A673 (cell line): ENCODE results near the gene MOCOS. TPM values are rescaled to one million over a fixed set of nuclear protein-coding genes. Genes with fewer than 3 reads are reported as not detected.
"Not testable (repeated sequence)": the region's sequence is repeated elsewhere in the genome, so short reads cannot be mapped to it uniquely, and the experiment has no call there.

Experiments
- BruUV-seq: library from RNA; stranded (reverse); fragments of 400-500 nt; replicated peaks from 2 replicates; lab custom pipeline; 2021; lab: Mats Ljungman, UMichigan
- CTCF ChIA-PET: fragments of 300-600 bp; sonication (Branson Sonifier 250); formaldehyde crosslinking; loops from one replicate; lab custom pipeline; 2022; ENCODE audit warnings: antibody characterized with exemption; lab: Charles Lee
- POLR2A ChIA-PET: fragments of 300-600 bp; sonication (Branson Sonifier 250); formaldehyde crosslinking; loops from one replicate; lab custom pipeline; 2022; ENCODE audit warnings: antibody characterized with exemption; ENCODE audit not compliant: low non-redundant PET; lab: Charles Lee
- DNase-seq: peaks from one replicate; pipeline ENCODE4 v3.0.0-alpha.2; 2015; ENCODE audit warnings: low spot score
- H3K27ac ChIP-seq: fragments of 200-600 bp; sonication (generic); 2 replicates; pipeline ENCODE4 v1.5.1; 2016; ENCODE audit warnings: mixed run types, low read depth, mild to moderate bottlenecking, mixed read lengths, antibody characterized with exemption, low read length; ENCODE audit not compliant: poor library complexity, severe bottlenecking
- H3K27me3 ChIP-seq: fragments of 200-600 bp; sonication (generic); replicated peaks from 2 replicates; pipeline ENCODE4 v1.6.1; 2017; ENCODE audit warnings: mixed run types, low read depth, mild to moderate bottlenecking, mixed read lengths, antibody characterized with exemption, low read length; ENCODE audit not compliant: insufficient read depth, poor library complexity
- H3K36me3 ChIP-seq: fragments of 200-600 bp; sonication (generic); 2 replicates; pipeline ENCODE4 v1.6.1; 2016; ENCODE audit warnings: mixed run types, mild to moderate bottlenecking, mixed read lengths, antibody characterized with exemption, low read length; ENCODE audit not compliant: insufficient read depth, poor library complexity, severe bottlenecking
- H3K4me1 ChIP-seq: fragments of 200-600 bp; sonication (generic); 2 replicates; pipeline ENCODE4 v1.6.1; 2017; ENCODE audit warnings: mixed run types, mild to moderate bottlenecking, mixed read lengths, antibody characterized with exemption, low read length; ENCODE audit not compliant: insufficient read depth, poor library complexity, severe bottlenecking
- H3K4me3 ChIP-seq: fragments of 200-600 bp; sonication (generic); 2 replicates; pipeline ENCODE4 v1.5.1; 2016; ENCODE audit warnings: low read depth, mixed run types, mild to moderate bottlenecking, mixed read lengths, low read length; ENCODE audit not compliant: poor library complexity, severe bottlenecking
- H3K9me3 ChIP-seq: fragments of 200-600 bp; sonication (generic); 2 replicates; pipeline ENCODE4 v1.6.1; 2016; ENCODE audit warnings: mixed run types, low read depth, mild to moderate bottlenecking, mixed read lengths, antibody characterized with exemption, low read length; ENCODE audit not compliant: poor library complexity, severe bottlenecking
- EZH2 ChIP-seq: fragments of 200-600 bp; sonication (generic); IDR thresholded peaks from 2 replicates; pipeline ENCODE4 v1.6.1; 2017; ENCODE audit warnings: borderline replicate concordance, low read depth, mild to moderate bottlenecking, mixed read lengths, antibody characterized with exemption, low read length; ENCODE audit not compliant: poor library complexity, severe bottlenecking
- intact Hi-C: fragments of 100-400 bp; cut with micrococcal nuclease; formaldehyde crosslinking; loops from one replicate; pipeline ENCODE4 v1.10.0; 2022; ENCODE audit not compliant: unreplicated experiment
- total RNA-seq: library from RNA; stranded (reverse); gene quantifications from 2 replicates; pipeline ENCODE4 v1.2.3, GENCODE V29; 2021
- TF ChIP-seq, protein P1 (sequence below): fragments of 300-800, 200-600 bp; sonication (generic); conservative IDR thresholded peaks from 2 replicates; pipeline ENCODE4 v1.5.1; 2017; ENCODE audit warnings: low read depth, mild to moderate bottlenecking, antibody characterized with exemption, low read length, moderate library complexity, mixed read lengths

The MOCOS gene
- total RNA-seq, 1 experiment from 2014 or later = not detected

DNA sequence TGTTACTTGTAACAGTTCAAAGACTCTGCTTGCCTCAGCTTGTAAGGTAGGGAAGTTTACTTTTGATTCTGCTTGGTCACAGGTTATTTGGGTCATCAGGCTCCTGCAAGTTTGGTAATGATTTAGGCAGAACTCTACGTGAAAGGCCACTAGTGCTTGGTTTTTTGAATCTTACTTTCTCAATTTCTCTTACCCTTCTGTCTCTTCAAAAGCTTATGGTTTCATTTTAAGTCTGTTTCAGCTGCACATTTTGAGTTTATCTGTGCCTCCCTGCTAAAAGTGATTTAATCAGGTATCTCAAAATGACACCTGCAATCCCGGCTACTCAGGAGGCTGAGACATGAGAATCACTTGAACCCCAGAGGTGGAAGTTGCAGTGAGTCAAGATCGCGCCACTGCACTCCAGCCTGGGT, 26.3 kb upstream of the MOCOS start:
- intact Hi-C loops = no loop called here
- H3K36me3 ChIP-seq = peaks cover 74% of the 10 kb centered on the region
- POLR2A ChIA-PET = no interaction called here
- H3K4me3 ChIP-seq = no peak overlapping the region
- no peaks in the 10 kb centered on the region for H3K9me3 ChIP-seq
- H3K27me3 ChIP-seq = no peaks in the 10 kb centered on the region
- DNase-seq = no peak
- no peak overlapping the region for H3K27ac ChIP-seq
- no TSS peak for BruUV-seq
- CTCF ChIA-PET = no interaction called here
- no peaks in the 10 kb centered on the region for H3K4me1 ChIP-seq
- TF ChIP-seq, protein P1, sequence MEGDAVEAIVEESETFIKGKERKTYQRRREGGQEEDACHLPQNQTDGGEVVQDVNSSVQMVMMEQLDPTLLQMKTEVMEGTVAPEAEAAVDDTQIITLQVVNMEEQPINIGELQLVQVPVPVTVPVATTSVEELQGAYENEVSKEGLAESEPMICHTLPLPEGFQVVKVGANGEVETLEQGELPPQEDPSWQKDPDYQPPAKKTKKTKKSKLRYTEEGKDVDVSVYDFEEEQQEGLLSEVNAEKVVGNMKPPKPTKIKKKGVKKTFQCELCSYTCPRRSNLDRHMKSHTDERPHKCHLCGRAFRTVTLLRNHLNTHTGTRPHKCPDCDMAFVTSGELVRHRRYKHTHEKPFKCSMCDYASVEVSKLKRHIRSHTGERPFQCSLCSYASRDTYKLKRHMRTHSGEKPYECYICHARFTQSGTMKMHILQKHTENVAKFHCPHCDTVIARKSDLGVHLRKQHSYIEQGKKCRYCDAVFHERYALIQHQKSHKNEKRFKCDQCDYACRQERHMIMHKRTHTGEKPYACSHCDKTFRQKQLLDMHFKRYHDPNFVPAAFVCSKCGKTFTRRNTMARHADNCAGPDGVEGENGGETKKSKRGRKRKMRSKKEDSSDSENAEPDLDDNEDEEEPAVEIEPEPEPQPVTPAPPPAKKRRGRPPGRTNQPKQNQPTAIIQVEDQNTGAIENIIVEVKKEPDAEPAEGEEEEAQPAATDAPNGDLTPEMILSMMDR = no peak
- no peak for TF ChIP-seq EZH2

DNA sequence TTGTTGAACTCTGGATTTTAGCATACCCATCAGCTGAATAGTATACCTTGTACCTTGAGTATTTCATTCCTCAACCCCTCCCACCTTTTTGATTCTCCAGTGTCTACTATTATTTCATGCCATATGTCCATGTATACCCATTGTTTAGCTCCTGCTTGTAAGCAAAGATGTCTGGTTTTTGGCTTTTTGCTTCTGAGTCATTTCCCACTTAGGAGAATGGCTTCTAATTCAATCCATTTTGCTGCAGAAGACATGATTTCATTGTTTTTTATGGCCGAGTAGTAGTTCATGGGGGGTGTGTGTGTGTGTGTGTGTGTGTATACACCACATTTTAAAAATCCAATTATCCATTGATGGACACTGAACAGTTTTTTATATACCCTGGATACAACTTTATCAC, 24.3 kb upstream of the MOCOS start:
- POLR2A ChIA-PET = no interaction called here
- CTCF ChIA-PET = no interaction called here
- no TSS peak for BruUV-seq
- intact Hi-C loops = no loop called here
- peaks cover 67% of the 10 kb centered on the region for H3K36me3 ChIP-seq
- TF ChIP-seq EZH2 = no peak
- TF ChIP-seq, protein P1 = no peak
- no peaks in the 10 kb centered on the region for H3K27me3 ChIP-seq
- no peak for DNase-seq
- H3K9me3 ChIP-seq = no peaks in the 10 kb centered on the region
- no peak overlapping the region for H3K4me3 ChIP-seq
- H3K4me1 ChIP-seq = no peaks in the 10 kb centered on the region
- H3K27ac ChIP-seq = no peak overlapping the region

DNA sequence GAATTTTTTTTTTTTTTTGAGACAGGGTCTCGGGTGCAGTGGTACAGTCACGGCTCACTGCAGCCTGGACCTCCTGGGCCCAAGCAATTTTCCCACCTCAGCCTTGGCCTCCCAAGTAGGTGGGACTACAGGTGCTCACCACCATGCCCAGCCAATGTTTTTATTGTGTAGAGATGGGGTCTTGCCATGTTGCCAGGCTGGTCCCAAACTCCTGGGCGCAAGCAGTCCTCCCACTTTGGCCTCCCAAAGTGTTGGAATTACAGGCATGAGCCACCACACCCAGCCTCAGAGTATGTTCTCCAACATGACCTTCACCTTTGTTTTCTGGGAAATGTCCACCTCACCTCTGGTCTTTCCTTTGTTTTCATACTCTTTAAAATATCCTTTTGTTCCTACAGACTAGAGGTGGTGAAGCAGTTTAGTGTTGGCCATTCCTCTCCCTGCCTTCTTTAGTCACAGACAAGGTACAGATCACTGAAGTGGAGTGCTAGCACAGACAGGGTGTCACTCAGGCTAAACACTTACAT, 19.5 kb upstream of the MOCOS start:
- Histone ChIP-seq H3K36me3 (peaks cover 52% of the 10 kb centered on the region), H3K27me3 (no peaks in the 10 kb centered on the region), H3K4me1 (no peaks in the 10 kb centered on the region), H3K9me3 (no peaks in the 10 kb centered on the region), H3K4me3 (no peak overlapping the region), H3K27ac (no peak overlapping the region)
- CTCF ChIA-PET = no interaction called here
- no peak for DNase-seq
- TF ChIP-seq, protein P1 = no peak
- TF ChIP-seq EZH2 = no peak
- BruUV-seq = no TSS peak
- intact Hi-C loops = no loop called here
- POLR2A ChIA-PET = no interaction called here

DNA sequence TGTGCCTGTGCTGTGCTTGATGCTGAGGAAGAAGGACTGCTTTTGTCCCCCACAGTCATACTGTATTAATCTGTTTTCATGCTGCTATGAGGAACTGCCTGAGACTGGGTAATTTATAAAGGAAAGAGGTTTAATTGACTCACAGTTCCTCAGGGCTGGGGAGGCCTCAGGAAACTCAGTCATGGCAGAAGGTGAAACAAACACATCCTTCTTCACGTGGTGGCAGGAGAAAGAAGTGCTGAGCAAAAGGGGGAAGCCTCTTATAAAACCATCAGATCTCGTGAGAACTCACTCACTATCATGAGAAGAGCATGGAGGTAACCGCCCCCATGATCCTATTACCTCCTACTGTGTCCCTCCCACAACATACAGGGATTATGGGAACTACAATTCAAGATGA, 19.0 kb upstream of the MOCOS start:
- POLR2A ChIA-PET, H3K9me3 ChIP-seq, DNase-seq, H3K27ac ChIP-seq, H3K4me1 ChIP-seq, H3K4me3 ChIP-seq, intact Hi-C loops, BruUV-seq, H3K27me3 ChIP-seq, CTCF ChIA-PET: not testable (repeated sequence)
- peaks cover 48% of the 10 kb centered on the region for H3K36me3 ChIP-seq
